ENCODE measurements around the gene PDZRN4. TPM values are rescaled to one million over a fixed set of nuclear protein-coding genes. Genes with fewer than 3 reads are reported as not detected.
A peak's percentile ranks its signal among the peaks of the same experiment; 100 is the strongest.

PDZRN4 gene
- total and polyA plus RNA-seq, 2 of the 4 experiments (the other 2 are of a cell fraction) = not detected

DNA sequence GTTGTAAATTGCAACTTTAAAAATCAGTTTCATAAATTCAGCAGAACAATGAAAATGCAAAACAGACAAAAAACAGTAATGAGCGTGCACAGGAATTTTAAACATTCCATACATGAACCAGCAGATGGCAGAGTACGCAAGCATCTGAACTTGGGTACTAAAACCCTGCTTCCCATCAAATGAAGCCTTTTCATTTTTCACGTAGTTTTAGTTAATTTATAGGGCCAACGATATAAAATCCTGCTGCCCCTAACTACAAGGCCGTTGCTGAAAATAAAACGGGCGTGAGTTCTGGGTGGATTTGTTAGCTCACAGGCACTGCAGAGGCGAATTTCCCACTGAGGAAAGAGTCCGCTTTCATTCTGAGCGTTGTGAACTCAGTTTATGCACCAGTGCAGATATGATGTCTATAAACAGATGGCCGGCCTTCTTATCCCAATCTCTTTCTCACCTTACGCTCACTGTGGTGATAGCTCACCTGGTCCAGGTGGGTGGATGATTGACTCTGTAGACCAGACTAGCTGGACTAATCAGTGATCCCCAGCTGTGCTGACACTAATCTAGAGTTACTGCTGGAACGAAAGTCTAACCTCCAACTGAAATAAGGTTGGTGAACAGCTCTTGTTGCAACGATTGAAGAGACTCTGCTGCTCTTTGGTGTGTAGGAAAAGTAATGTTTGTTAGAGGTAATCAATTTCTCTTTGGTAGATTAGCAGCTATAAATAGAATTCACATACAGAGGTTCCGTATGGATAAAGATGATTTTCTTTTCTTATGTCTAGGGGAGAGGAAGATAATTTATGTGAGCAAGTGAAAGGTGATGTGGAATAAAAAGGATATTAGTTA, 89.2 kb downstream of the PDZRN4 start:
- Histone ChIP-seq H3K79me1 (ENCODE audit: low read depth in 1 of 2, low read length in 2 of 2) (no peaks in the 10 kb centered on the region), H3K4ac (ENCODE audit: low read depth, low read length) (no peak overlapping the region), H3K14ac (replicated peaks; ENCODE audit: low read depth, low read length) (no peak overlapping the region), H2AFZ (replicated peaks; ENCODE audit: low read length, poor library complexity) (peak overlapping the region; percentile 13), H4K91ac (ENCODE audit: insufficient read depth, low read depth, low read length) (no peak overlapping the region), H3K4me2 (ENCODE audit: low read depth, low read length) (no peak overlapping the region), H3K9ac (ENCODE audit: low read depth, low read length) (no peak overlapping the region), H3K9me1 (ENCODE audit: insufficient read depth, low read length) (no peaks in the 10 kb centered on the region), H2AK9ac (replicated peaks; ENCODE audit: low read depth, low read length, poor library complexity) (no peak overlapping the region), H2BK15ac (ENCODE audit: low read depth, low read length) (no peak overlapping the region), H3K18ac (ENCODE audit: low read depth, low read length) (no peak overlapping the region), H3K56ac (ENCODE audit: extremely low read depth, insufficient read depth, low read length) (no peak overlapping the region), H2BK20ac (ENCODE audit: low read depth, low read length) (no peak overlapping the region), H3K27ac (ENCODE audit: insufficient read depth, low read length) (no peak overlapping the region), H4K20me1 (ENCODE audit: insufficient read depth, low read length) (no peaks in the 10 kb centered on the region), H3K23ac (ENCODE audit: low read depth, low read length) (no peak overlapping the region), H4K8ac (ENCODE audit: low read depth in 2 of 2, low read length in 2 of 2) (no peak overlapping the region), H3K27me3 (ENCODE audit: control insufficient read depth, insufficient read depth, low read length) (no peaks in the 10 kb centered on the region), H3K36me3 (ENCODE audit: control insufficient read depth, insufficient read depth, low read length) (no peaks in the 10 kb centered on the region), H3K4me1 (ENCODE audit: control insufficient read depth, insufficient read depth, low read length) (no peaks in the 10 kb centered on the region), H4K5ac (ENCODE audit: low read depth, low read length) (no peak overlapping the region), H2AK5ac (ENCODE audit: low read depth, low read length) (no peak overlapping the region), H2BK5ac (ENCODE audit: low read depth, low read length, poor library complexity, severe bottlenecking) (no peak overlapping the region), H3K9me3 (ENCODE audit: control insufficient read depth, insufficient read depth, low read length) (no peaks in the 10 kb centered on the region), H3K4me3 (ENCODE audit: insufficient read depth, low read depth, low read length) (no peak overlapping the region), H2BK120ac (ENCODE audit: low read depth, low read length) (no peak overlapping the region)
- dilution Hi-C loops (cut with HindIII; ENCODE audit: low sequenced_read_pairs, unreplicated experiment) = no loop called here
- ATAC-seq (ENCODE audit: low read depth) (peak; percentile 62), DNase-seq (peak; percentile 52)
- WGBS, 2 experiments (ENCODE audit: extremely low coverage in 2 of 2, insufficient read length in 1 of 2) = 30% methylated on average over 2 of the region's 15 CpGs; no CpG with 5 or more reads in 1 of the 2 experiments
- no TSS peak for BruUV-seq (replicated peaks)
- ChIA-PET CTCF (interaction anchor here (0.6 to 2.6 kb wide), 5 partner anchors 9 to 1126 kb away, joined by 3 to 20 read pairs (median 3); no protein-coding TSS in a partner anchor), POLR2A (ENCODE audit: unreplicated experiment) (no interaction called here)
- in situ Hi-C loops (cut with MboI; ENCODE audit: low sequenced_read_pairs) = loop anchor here (10.0 kb wide), 1 partner anchor 333 kb away; no protein-coding TSS in a partner anchor
- TF ChIP-seq RCOR1 (IDR thresholded peaks at IDR 0.05; ENCODE audit: insufficient replicate concordance, low read length) = no peak
- TF ChIP-seq, protein P1, sequence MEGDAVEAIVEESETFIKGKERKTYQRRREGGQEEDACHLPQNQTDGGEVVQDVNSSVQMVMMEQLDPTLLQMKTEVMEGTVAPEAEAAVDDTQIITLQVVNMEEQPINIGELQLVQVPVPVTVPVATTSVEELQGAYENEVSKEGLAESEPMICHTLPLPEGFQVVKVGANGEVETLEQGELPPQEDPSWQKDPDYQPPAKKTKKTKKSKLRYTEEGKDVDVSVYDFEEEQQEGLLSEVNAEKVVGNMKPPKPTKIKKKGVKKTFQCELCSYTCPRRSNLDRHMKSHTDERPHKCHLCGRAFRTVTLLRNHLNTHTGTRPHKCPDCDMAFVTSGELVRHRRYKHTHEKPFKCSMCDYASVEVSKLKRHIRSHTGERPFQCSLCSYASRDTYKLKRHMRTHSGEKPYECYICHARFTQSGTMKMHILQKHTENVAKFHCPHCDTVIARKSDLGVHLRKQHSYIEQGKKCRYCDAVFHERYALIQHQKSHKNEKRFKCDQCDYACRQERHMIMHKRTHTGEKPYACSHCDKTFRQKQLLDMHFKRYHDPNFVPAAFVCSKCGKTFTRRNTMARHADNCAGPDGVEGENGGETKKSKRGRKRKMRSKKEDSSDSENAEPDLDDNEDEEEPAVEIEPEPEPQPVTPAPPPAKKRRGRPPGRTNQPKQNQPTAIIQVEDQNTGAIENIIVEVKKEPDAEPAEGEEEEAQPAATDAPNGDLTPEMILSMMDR (conservative IDR thresholded peaks at IDR 0.05; ENCODE audit: low read depth, low read length) = peak; percentile 73
- TF ChIP-seq SMC3 (IDR thresholded peaks at IDR 0.05; ENCODE audit: low read depth, low read length) = peak; percentile 70
- no peak for TF ChIP-seq NFE2L2 (IDR thresholded peaks at IDR 0.05; ENCODE audit: low read depth, low read length)
- peak; percentile 77 for TF ChIP-seq RAD21 (IDR thresholded peaks at IDR 0.05; ENCODE audit: low read length)
- TF ChIP-seq, protein P2, sequence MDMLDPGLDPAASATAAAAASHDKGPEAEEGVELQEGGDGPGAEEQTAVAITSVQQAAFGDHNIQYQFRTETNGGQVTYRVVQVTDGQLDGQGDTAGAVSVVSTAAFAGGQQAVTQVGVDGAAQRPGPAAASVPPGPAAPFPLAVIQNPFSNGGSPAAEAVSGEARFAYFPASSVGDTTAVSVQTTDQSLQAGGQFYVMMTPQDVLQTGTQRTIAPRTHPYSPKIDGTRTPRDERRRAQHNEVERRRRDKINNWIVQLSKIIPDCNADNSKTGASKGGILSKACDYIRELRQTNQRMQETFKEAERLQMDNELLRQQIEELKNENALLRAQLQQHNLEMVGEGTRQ (IDR thresholded peaks at IDR 0.05; ENCODE audit: low read depth, low read length) = no peak
- TF ChIP-seq POLR2A (IDR thresholded peaks at IDR 0.05; ENCODE audit: low read depth, low read length) = no peak
- TF ChIP-seq, protein P3, sequence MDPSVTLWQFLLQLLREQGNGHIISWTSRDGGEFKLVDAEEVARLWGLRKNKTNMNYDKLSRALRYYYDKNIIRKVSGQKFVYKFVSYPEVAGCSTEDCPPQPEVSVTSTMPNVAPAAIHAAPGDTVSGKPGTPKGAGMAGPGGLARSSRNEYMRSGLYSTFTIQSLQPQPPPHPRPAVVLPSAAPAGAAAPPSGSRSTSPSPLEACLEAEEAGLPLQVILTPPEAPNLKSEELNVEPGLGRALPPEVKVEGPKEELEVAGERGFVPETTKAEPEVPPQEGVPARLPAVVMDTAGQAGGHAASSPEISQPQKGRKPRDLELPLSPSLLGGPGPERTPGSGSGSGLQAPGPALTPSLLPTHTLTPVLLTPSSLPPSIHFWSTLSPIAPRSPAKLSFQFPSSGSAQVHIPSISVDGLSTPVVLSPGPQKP (IDR thresholded peaks at IDR 0.05; ENCODE audit: borderline replicate concordance, low read depth, low read length) = no peak
- TF ChIP-seq MAFK (IDR thresholded peaks at IDR 0.05; ENCODE audit: low read depth, low read length) = no peak
- no peak for TF ChIP-seq FOS (IDR thresholded peaks at IDR 0.05; ENCODE audit: low read depth, low read length)
- intact Hi-C loops (cut with micrococcal nuclease) = loop anchor here (1.0 to 10.0 kb wide), 7 partner anchors 331 to 1290 kb away; no protein-coding TSS in a partner anchor

Measured in IMR-90 (cell line).